IMR-90 (cell line): ENCODE measurements around the gene MTX3. TPM values are rescaled to one million over a fixed set of nuclear protein-coding genes. Genes with fewer than 3 reads are reported as not detected.

Experiments
- ATAC-seq: fragments of 200-7000 bp; cut with Tn5 transposase; 2 replicates; pipeline ENCODE4 v1.9.1; 2020; ENCODE audit warnings: low read depth, mild to moderate bottlenecking, moderate library complexity
- BruUV-seq: library from RNA; stranded (reverse); fragments of 400-500 nt; replicated peaks from 2 replicates; lab custom pipeline; 2021; lab: Mats Ljungman, UMichigan
- CTCF ChIA-PET: fragments of 300-600 bp; formaldehyde crosslinking; extraction: SDS; loops from one replicate; lab custom pipeline; 2021; ENCODE audit warnings: antibody characterized with exemption; lab: Yijun Ruan, JAX
- POLR2A ChIA-PET: fragments of 300-600 bp; sonication (Branson Sonifier 250); formaldehyde crosslinking; loops from one replicate; lab custom pipeline; 2022; ENCODE audit warnings: antibody characterized with exemption; ENCODE audit not compliant: unreplicated experiment; lab: Charles Lee
- DNase-seq: peaks from one replicate; pipeline ENCODE4 v3.0.0; 2013
- H2AFZ ChIP-seq: replicated peaks from 2 replicates; pipeline ENCODE3; 2013; ENCODE audit warnings: low read length, mild to moderate bottlenecking; ENCODE audit not compliant: poor library complexity
- H2AK5ac ChIP-seq: 2 replicates; pipeline ENCODE4 v1.6.1; 2013; ENCODE audit warnings: low read depth, low read length, inconsistent platforms
- H2AK9ac ChIP-seq: replicated peaks from 2 replicates; pipeline ENCODE3; 2013; ENCODE audit warnings: mild to moderate bottlenecking, low read depth, low read length, moderate library complexity; ENCODE audit not compliant: poor library complexity
- H2BK120ac ChIP-seq: 2 replicates; pipeline ENCODE4 v1.6.1; 2013; ENCODE audit warnings: low read depth, low read length, inconsistent platforms
- H2BK15ac ChIP-seq: 3 replicates; pipeline ENCODE4 v1.6.1; 2013; ENCODE audit warnings: low read depth, low read length, inconsistent platforms
- H2BK20ac ChIP-seq: 2 replicates; pipeline ENCODE4 v1.6.1; 2013; ENCODE audit warnings: low read depth, mild to moderate bottlenecking, inconsistent platforms, low read length, moderate library complexity
- H2BK5ac ChIP-seq: 2 replicates; pipeline ENCODE4 v1.6.1; 2013; ENCODE audit warnings: mild to moderate bottlenecking, low read depth, low read length, inconsistent platforms; ENCODE audit not compliant: poor library complexity, severe bottlenecking
- H3K14ac ChIP-seq: replicated peaks from 2 replicates; pipeline ENCODE4 v1.6.1; 2013; ENCODE audit warnings: low read depth, low read length, inconsistent platforms
- H3K18ac ChIP-seq: 2 replicates; pipeline ENCODE4 v1.6.1; 2013; ENCODE audit warnings: low read depth, low read length, control low read depth
- H3K23ac ChIP-seq: 2 replicates; pipeline ENCODE4 v1.6.1; 2013; ENCODE audit warnings: low read depth, low read length, inconsistent platforms
- H3K27ac ChIP-seq: 2 replicates; pipeline ENCODE4 v1.5.1; 2013; ENCODE audit warnings: mild to moderate bottlenecking, control low read depth, low read length; ENCODE audit not compliant: insufficient read depth
- H3K27me3 ChIP-seq: 2 replicates; pipeline ENCODE4 v1.6.1; 2013; ENCODE audit warnings: low read length; ENCODE audit not compliant: control insufficient read depth, insufficient read depth
- H3K36me3 ChIP-seq: 2 replicates; pipeline ENCODE4 v1.6.1; 2013; ENCODE audit warnings: low read length, mixed read lengths; ENCODE audit not compliant: control insufficient read depth, insufficient read depth
- H3K4ac ChIP-seq: 2 replicates; pipeline ENCODE4 v1.6.1; 2013; ENCODE audit warnings: low read depth, low read length, inconsistent platforms
- H3K4me1 ChIP-seq: 2 replicates; pipeline ENCODE4 v1.6.1; 2013; ENCODE audit warnings: low read length, mixed read lengths; ENCODE audit not compliant: control insufficient read depth, insufficient read depth
- H3K4me2 ChIP-seq: 2 replicates; pipeline ENCODE4 v1.6.1; 2013; ENCODE audit warnings: low read depth, mild to moderate bottlenecking, control low read depth, low read length, moderate library complexity
- H3K4me3 ChIP-seq: 2 replicates; pipeline ENCODE4 v1.5.1; 2013; ENCODE audit warnings: low read depth, mild to moderate bottlenecking, control low read depth, low read length, moderate library complexity; ENCODE audit not compliant: insufficient read depth
- H3K56ac ChIP-seq: 2 replicates; pipeline ENCODE4 v1.6.1; 2013; ENCODE audit warnings: low read length, inconsistent platforms; ENCODE audit not compliant: insufficient read depth; ENCODE audit errors: extremely low read depth
- H3K79me1 ChIP-seq, 2 experiments: 2 replicates each; pipeline ENCODE4 v1.6.1; 2013; ENCODE audit warnings: low read length in 2 of 2, inconsistent platforms in 1 of 2, low read depth in 1 of 2
- H3K9ac ChIP-seq: 2 replicates; pipeline ENCODE4 v1.6.1; 2013; ENCODE audit warnings: low read depth, low read length, control low read depth
- H3K9me1 ChIP-seq: 2 replicates; pipeline ENCODE4 v1.6.1; 2013; ENCODE audit warnings: low read length, inconsistent platforms; ENCODE audit not compliant: insufficient read depth
- H3K9me3 ChIP-seq: 2 replicates; pipeline ENCODE4 v1.6.1; 2013; ENCODE audit warnings: low read length; ENCODE audit not compliant: control insufficient read depth, insufficient read depth
- H4K20me1 ChIP-seq: 2 replicates; pipeline ENCODE4 v1.6.1; 2013; ENCODE audit warnings: low read length, inconsistent platforms; ENCODE audit not compliant: insufficient read depth
- H4K5ac ChIP-seq: 2 replicates; pipeline ENCODE4 v1.6.1; 2013; ENCODE audit warnings: mild to moderate bottlenecking, low read depth, low read length, control low read depth
- H4K8ac ChIP-seq, 2 experiments: 2 replicates each; pipeline ENCODE4 v1.6.1; 2013; ENCODE audit warnings: low read depth in 2 of 2, low read length in 2 of 2, control low read depth in 1 of 2, inconsistent platforms in 1 of 2
- H4K91ac ChIP-seq: 2 replicates; pipeline ENCODE4 v1.6.1; 2013; ENCODE audit warnings: low read depth, low read length, inconsistent platforms; ENCODE audit not compliant: insufficient read depth
- CHD1 ChIP-seq: IDR thresholded peaks from 2 replicates; pipeline ENCODE4 v1.6.1; 2012; ENCODE audit warnings: low read depth, low read length, improper control_type of control experiment
- ELK1 ChIP-seq: fragments of 150-350 bp; IDR thresholded peaks from 2 replicates; pipeline ENCODE4 v1.6.1; 2016; ENCODE audit warnings: low read depth, mild to moderate bottlenecking, low read length, moderate library complexity, borderline replicate concordance
- MAZ ChIP-seq: IDR thresholded peaks from 2 replicates; pipeline ENCODE4 v1.6.1; 2012; ENCODE audit warnings: low read depth, mild to moderate bottlenecking, low read length, improper control_type of control experiment, moderate library complexity, borderline replicate concordance
- MXI1 ChIP-seq: IDR thresholded peaks from 2 replicates; pipeline ENCODE4 v1.6.1; 2012; ENCODE audit warnings: low read depth, mild to moderate bottlenecking, low read length, moderate library complexity, borderline replicate concordance
- NFE2L2 ChIP-seq: fragments of 150-350 bp; IDR thresholded peaks from 2 replicates; pipeline ENCODE4 v1.6.1; 2016; ENCODE audit warnings: low read depth, mild to moderate bottlenecking, low read length
- POLR2A ChIP-seq: IDR thresholded peaks from 2 replicates; pipeline ENCODE4 v1.6.1; 2012; ENCODE audit warnings: mild to moderate bottlenecking, low read depth, low read length
- RCOR1 ChIP-seq: IDR thresholded peaks from 2 replicates; pipeline ENCODE4 v1.6.1; 2012; ENCODE audit warnings: mild to moderate bottlenecking, low read length, improper control_type of control experiment; ENCODE audit not compliant: insufficient replicate concordance
- SMC3 ChIP-seq: fragments of 150-350 bp; IDR thresholded peaks from 2 replicates; pipeline ENCODE4 v1.6.1; 2016; ENCODE audit warnings: low read depth, mild to moderate bottlenecking, antibody characterized with exemption, low read length, moderate library complexity
- WGBS, 2 experiments: methylation state at CpG; one replicate each; pipeline versions ENCODE4 v1.1.5 to v1.1.7; 2013; ENCODE audit warnings: missing lambda C conversion rate in 2 of 2; ENCODE audit not compliant: insufficient read length in 1 of 2; ENCODE audit errors: extremely low coverage in 2 of 2; 5-methylcytosine and 5-hydroxymethylcytosine counted together
- dilution Hi-C: fragments of 300-500 bp; cut with HindIII; formaldehyde crosslinking; loops from one replicate; pipeline ENCODE4 v1.14.3; 2018; ENCODE audit warnings: low sequenced_read_pairs; ENCODE audit not compliant: unreplicated experiment
- in situ Hi-C: fragments of 300-500 bp; cut with MboI; formaldehyde crosslinking; loops from 3 replicates; pipeline ENCODE4 v1.14.3; 2019; ENCODE audit warnings: low sequenced_read_pairs, inconsistent platforms, mixed read lengths
- intact Hi-C: fragments of 100-400 bp; cut with micrococcal nuclease; formaldehyde crosslinking; loops from 2 replicates; pipeline ENCODE4 v1.10.0; 2022
- polyA plus RNA-seq, 3 experiments: library from polyadenylated mRNA; depleted of rRNA; stranded (reverse); fragments of >200 nt; gene quantifications; 2 replicates each; pipeline ENCODE4 v1.2.3, GENCODE V29; 2012; ENCODE audit warnings: low replicate concordance in 1 of 3
- total RNA-seq: library from RNA; depleted of rRNA; stranded (reverse); fragments of >200 nt; gene quantifications from 2 replicates; pipeline ENCODE4 v1.2.3, GENCODE V29; 2012
- TF ChIP-seq, protein P1 (sequence below): fragments of 150-350 bp; IDR thresholded peaks from 2 replicates; pipeline ENCODE4 v1.6.1; 2017; ENCODE audit warnings: mild to moderate bottlenecking, antibody characterized with exemption, low read length, low read depth

Gene MTX3
- total and polyA plus RNA-seq, 2 of the 4 experiments (the other 2 are of a cell fraction): 6.6 to 12.7 TPM

DNA sequence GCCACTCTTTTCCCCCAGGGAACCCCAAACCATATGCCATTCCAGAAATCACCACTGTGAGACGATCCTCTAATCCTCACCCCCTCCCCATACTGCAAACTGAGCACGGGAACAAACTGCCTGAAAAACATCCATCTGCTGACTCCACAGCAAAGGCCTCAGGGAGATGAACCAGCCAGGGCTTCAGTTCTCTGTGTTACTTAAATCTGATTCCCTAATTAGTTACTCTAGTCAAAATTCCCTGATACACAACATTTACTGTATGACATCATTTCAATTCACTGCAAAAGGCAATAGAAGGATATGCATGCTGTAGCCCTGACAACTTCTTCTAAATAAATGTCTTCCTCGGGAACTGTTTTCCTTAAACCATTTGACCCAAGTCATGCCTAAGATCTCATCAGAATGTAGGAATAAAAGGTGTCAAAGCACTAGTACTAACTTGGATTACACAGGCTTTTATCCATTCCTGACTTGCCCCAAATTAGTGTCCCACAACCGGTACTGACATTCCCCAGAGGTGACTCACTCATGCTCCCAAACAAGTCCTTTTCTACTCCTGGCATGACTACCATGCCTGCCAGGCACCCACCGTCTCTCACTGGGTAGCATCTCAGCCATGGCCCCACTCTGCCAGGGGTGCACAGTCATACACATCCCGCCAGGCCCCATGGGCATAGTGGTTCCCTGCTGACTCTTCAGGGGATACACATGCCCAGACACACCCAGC, 35.0 kb downstream of the MTX3 start:
- intact Hi-C loops: no loop called here
- CTCF ChIA-PET: no interaction called here

More for the DNA sequence above, 35.0 kb downstream of the MTX3 start:
- POLR2A ChIA-PET: no interaction called here
- Histone ChIP-seq H2AK5ac (no peak overlapping the region), H3K4me2 (no peak overlapping the region), H2BK20ac (no peak overlapping the region), H4K8ac (peak overlapping the region in 1 of 2 experiments; percentile 13; a peak in 1 of 4 replicates), H3K27ac (no peak overlapping the region), H3K9ac (no peak overlapping the region; the same call in 1 of the 2 replicates), H2BK120ac (peak overlapping the region; percentile 32; the same call in 1 of the 2 replicates), H3K9me3 (no peaks in the 10 kb centered on the region), H4K5ac (no peak overlapping the region; the same call in 1 of the 2 replicates), H3K14ac (no peak overlapping the region), H2AK9ac (no peak overlapping the region), H2AFZ (peak overlapping the region; percentile 37), H3K79me1 (no peaks in the 10 kb centered on the region), H4K91ac (no peak overlapping the region), H3K23ac (no peak overlapping the region), H2BK5ac (no peak overlapping the region), H3K56ac (no peak overlapping the region), H3K9me1 (peaks cover 10% of the 10 kb centered on the region; the same call in 1 of the 2 replicates), H3K27me3 (no peaks in the 10 kb centered on the region), H3K4me1 (peaks cover 6% of the 10 kb centered on the region; the same call in 1 of the 2 replicates), H4K20me1 (no peaks in the 10 kb centered on the region), H3K36me3 (no peaks in the 10 kb centered on the region), H3K4me3 (no peak overlapping the region), H2BK15ac (no peak overlapping the region), H3K18ac (no peak overlapping the region; the same call in 1 of the 2 replicates), H3K4ac (peak overlapping the region; percentile 59)
- WGBS, 2 experiments: 40% methylated on average over 3 of the region's 6 CpGs; no CpG with 5 or more reads in 1 of the 2 experiments
- ATAC-seq (peak; percentile 64), DNase-seq (peak; percentile 44)
- dilution Hi-C loops: no loop called here
- no TSS peak for BruUV-seq
- TF ChIP-seq ELK1 (no peak), MXI1 (no peak), POLR2A (no peak), SMC3 (no peak), MAZ (no peak), NFE2L2 (no peak), CHD1 (no peak), RCOR1 (no peak)
- TF ChIP-seq, protein P1, sequence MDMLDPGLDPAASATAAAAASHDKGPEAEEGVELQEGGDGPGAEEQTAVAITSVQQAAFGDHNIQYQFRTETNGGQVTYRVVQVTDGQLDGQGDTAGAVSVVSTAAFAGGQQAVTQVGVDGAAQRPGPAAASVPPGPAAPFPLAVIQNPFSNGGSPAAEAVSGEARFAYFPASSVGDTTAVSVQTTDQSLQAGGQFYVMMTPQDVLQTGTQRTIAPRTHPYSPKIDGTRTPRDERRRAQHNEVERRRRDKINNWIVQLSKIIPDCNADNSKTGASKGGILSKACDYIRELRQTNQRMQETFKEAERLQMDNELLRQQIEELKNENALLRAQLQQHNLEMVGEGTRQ: no peak
- in situ Hi-C loops: no loop called here
